Islet of Langerhans (tissue), 1 donor: ENCODE results near the gene C6orf62.
"Not testable (repeated sequence)": the region's sequence is repeated elsewhere in the genome, so short reads cannot be mapped to it uniquely, and the experiment has no call there.

Experiments used
- FAIRE-seq: peaks from one replicate; lab custom pipeline; 2011; peaks lifted over from hg19 to GRCh38; lab: Jason Lieb, UNC

Gene C6orf62

GRCh38 chr6:24742216-24742738, 23.3 kb upstream of the C6orf62 start:
- FAIRE-seq, result no peak

- FAIRE-seq, result no peak
Observed at GRCh38 chr6:24740861-24741260, 21.9 kb upstream of the C6orf62 start.

GRCh38 chr6:24738741-24739140, 19.8 kb upstream of the C6orf62 start:
- FAIRE-seq, result no peak

- not testable (repeated sequence) for FAIRE-seq
Observed at GRCh38 chr6:24734710-24735109, 15.8 kb upstream of the C6orf62 start.

GRCh38 chr6:24734166-24734565, 15.2 kb upstream of the C6orf62 start:
- FAIRE-seq, result no peak

- not testable (repeated sequence) for FAIRE-seq
Observed at GRCh38 chr6:24731456-24732134, 12.6 kb upstream of the C6orf62 start.

- not testable (repeated sequence) for FAIRE-seq
Observed at GRCh38 chr6:24730653-24731052, 11.7 kb upstream of the C6orf62 start.

- no peak for FAIRE-seq
Observed at GRCh38 chr6:24723270-24723669, 4.3 kb upstream of the C6orf62 start.

GRCh38 chr6:24721461-24722215, 2.7 kb upstream of the C6orf62 start:
- FAIRE-seq, result no peak

- FAIRE-seq, result peak; percentile 61
Observed at GRCh38 chr6:24720604-24721460, 1.9 kb upstream of the C6orf62 start.

- no peak for FAIRE-seq
Observed at GRCh38 chr6:24720131-24720603, 1.2 kb upstream of the C6orf62 start.

GRCh38 chr6:24718449-24719124, 367 bp downstream of the C6orf62 start:
- FAIRE-seq, result no peak

GRCh38 chr6:24716602-24717148, 2.3 kb downstream of the C6orf62 start:
- not testable (repeated sequence) for FAIRE-seq

GRCh38 chr6:24710519-24711303, 8.2 kb downstream of the C6orf62 start:
- FAIRE-seq, result no peak

GRCh38 chr6:24709014-24709711, 9.8 kb downstream of the C6orf62 start:
- FAIRE-seq, result peak; percentile 82

- no peak for FAIRE-seq
Observed at GRCh38 chr6:24708612-24709011, 10.3 kb downstream of the C6orf62 start.

- no peak for FAIRE-seq
Observed at GRCh38 chr6:24704468-24704867, 14.5 kb downstream of the C6orf62 start.

- FAIRE-seq, result no peak
Observed at GRCh38 chr6:24702720-24703282, 16.2 kb downstream of the C6orf62 start.

GRCh38 chr6:24699521-24700359, 19.2 kb downstream of the C6orf62 start:
- no peak for FAIRE-seq
